ENCODE results near the gene ULK2. TPM values are rescaled to one million over a fixed set of nuclear protein-coding genes. Genes with fewer than 3 reads are reported as not detected.

ULK2 gene

GRCh38 chr17:19724501-19725420, 143.0 kb downstream of the ULK2 start:
- WGBS (ENCODE audit: extremely low coverage, insufficient coverage, low lambda C conversion rate), result no CpG with 5 or more reads among the region's 55 CpGs
- Histone ChIP-seq H3K4me3 (ENCODE audit: low read length) (no peak overlapping the region), H3K4me2 (ENCODE audit: low read length) (no peak overlapping the region), H3K27ac (ENCODE audit: low read depth, low read length) (no peak overlapping the region), H3K23ac (ENCODE audit: low read length) (no peak overlapping the region), H3K79me1 (ENCODE audit: low read length) (no peaks in the 10 kb centered on the region), H2BK120ac (ENCODE audit: low read depth, low read length) (no peak overlapping the region), H3K79me2 (ENCODE audit: control insufficient read depth, insufficient read depth, low read length) (no peaks in the 10 kb centered on the region), H4K5ac (ENCODE audit: low read length) (no peak overlapping the region), H3K36me3 (ENCODE audit: control insufficient read depth, insufficient read depth, low read length) (no peaks in the 10 kb centered on the region), H2AK5ac (ENCODE audit: low read length) (no peak overlapping the region), H3K18ac (ENCODE audit: low read length) (no peak overlapping the region), H2BK15ac (replicated peaks; ENCODE audit: low read depth) (no peak overlapping the region), H3K4ac (ENCODE audit: low read depth, low read length) (no peak overlapping the region), H3K4me1 (ENCODE audit: control insufficient read depth, low read depth, low read length) (no peaks in the 10 kb centered on the region), H3K27me3 (ENCODE audit: insufficient read depth, low read length, poor library complexity) (no peaks in the 10 kb centered on the region), H3K9ac (ENCODE audit: low read length) (no peak overlapping the region), H3K56ac (ENCODE audit: low read length) (no peak overlapping the region), H4K8ac (ENCODE audit: low read depth, low read length) (no peak overlapping the region), H2BK5ac (ENCODE audit: low read length) (no peak overlapping the region)
- no peak for DNase-seq

- WGBS (ENCODE audit: extremely low coverage, insufficient coverage, low lambda C conversion rate), result no CpG with 5 or more reads among the region's 1 CpG
- no peak overlapping the region for H3K18ac ChIP-seq (ENCODE audit: low read length)
Observed at GRCh38 chr17:19723964-19724363, 143.8 kb downstream of the ULK2 start.

More at GRCh38 chr17:19723964-19724363, 143.8 kb downstream of the ULK2 start:
- Histone ChIP-seq H3K9ac (ENCODE audit: low read length) (no peak overlapping the region), H3K4me3 (ENCODE audit: low read length) (no peak overlapping the region), H4K5ac (ENCODE audit: low read length) (no peak overlapping the region), H3K79me1 (ENCODE audit: low read length) (no peaks in the 10 kb centered on the region), H3K4me2 (ENCODE audit: low read length) (no peak overlapping the region), H3K56ac (ENCODE audit: low read length) (no peak overlapping the region), H3K4me1 (ENCODE audit: control insufficient read depth, low read depth, low read length) (no peaks in the 10 kb centered on the region), H3K79me2 (ENCODE audit: control insufficient read depth, insufficient read depth, low read length) (no peaks in the 10 kb centered on the region), H2BK120ac (ENCODE audit: low read depth, low read length) (no peak overlapping the region), H2BK5ac (ENCODE audit: low read length) (no peak overlapping the region), H4K8ac (ENCODE audit: low read depth, low read length) (no peak overlapping the region), H3K27ac (ENCODE audit: low read depth, low read length) (no peak overlapping the region), H3K23ac (ENCODE audit: low read length) (no peak overlapping the region), H3K4ac (ENCODE audit: low read depth, low read length) (no peak overlapping the region), H2AK5ac (ENCODE audit: low read length) (no peak overlapping the region), H3K36me3 (ENCODE audit: control insufficient read depth, insufficient read depth, low read length) (no peaks in the 10 kb centered on the region), H2BK15ac (replicated peaks; ENCODE audit: low read depth) (no peak overlapping the region), H3K27me3 (ENCODE audit: insufficient read depth, low read length, poor library complexity) (no peaks in the 10 kb centered on the region)
- DNase-seq, result no peak

Small RNA genes within 50 kb of the gene (small RNA-seq; reads per million reads assigned to genes)
- gene AC015726.2 (ENCODE audit: insufficient read depth), result not detected
